GM19238 (cell line): ENCODE measurements around the gene SDHA.
"Not testable (repeated sequence)": the region's sequence is repeated elsewhere in the genome, so short reads cannot be mapped to it uniquely, and the experiment has no call there.

Source experiments
- DNase-seq: peaks from one replicate; pipeline ENCODE4 v3.0.0; 2011; ENCODE audit warnings: low spot score; ENCODE audit not compliant: insufficient read length

Gene SDHA

DNA sequence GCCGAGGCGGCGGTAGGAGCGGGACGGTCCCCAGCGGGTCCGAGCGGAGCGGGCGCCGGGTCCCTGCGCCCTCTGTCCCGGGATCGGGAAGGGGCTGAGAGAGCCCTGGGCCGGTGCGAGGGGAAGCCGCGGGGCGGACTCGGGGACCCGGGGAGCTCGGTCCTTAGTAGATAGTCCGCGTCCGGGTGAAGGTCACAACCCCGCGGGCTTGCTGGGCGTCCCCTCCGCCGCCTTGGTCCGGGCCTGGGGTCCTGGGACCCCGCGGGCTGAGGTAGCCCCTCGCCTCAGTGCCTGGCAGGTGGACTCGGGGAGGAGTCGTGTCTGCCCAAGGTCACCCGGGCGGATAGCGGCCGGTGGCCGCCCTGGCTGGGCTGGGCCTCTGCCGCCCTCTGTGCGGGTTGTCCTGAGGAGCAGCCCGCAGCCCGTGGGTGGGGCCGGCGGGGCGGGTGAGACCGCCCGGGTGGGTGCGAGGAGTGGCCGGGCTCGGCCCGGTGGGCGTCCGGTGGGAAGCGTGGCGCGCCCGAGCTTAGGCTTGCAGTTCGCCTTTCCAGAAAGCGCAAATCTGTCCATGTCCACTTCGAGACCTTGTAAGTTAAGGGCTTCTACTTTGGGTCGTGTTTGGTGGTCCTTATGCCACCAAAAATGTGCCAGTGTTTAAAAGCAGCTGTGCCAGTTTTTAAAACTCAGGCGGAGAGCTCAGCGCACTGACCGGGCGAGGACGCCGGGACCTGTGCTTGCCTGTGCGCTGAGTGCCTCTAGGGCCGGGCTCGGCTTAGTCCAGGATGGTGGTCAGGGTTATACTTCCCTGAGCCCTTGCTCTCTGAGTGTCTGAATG, 554 bp downstream of the SDHA start:
- DNase-seq = no peak

GRCh38 chr5:219460-219863, 1.3 kb downstream of the SDHA start:
- DNase-seq = no peak

GRCh38 chr5:219991-220390, 1.9 kb downstream of the SDHA start:
- no peak for DNase-seq

DNA sequence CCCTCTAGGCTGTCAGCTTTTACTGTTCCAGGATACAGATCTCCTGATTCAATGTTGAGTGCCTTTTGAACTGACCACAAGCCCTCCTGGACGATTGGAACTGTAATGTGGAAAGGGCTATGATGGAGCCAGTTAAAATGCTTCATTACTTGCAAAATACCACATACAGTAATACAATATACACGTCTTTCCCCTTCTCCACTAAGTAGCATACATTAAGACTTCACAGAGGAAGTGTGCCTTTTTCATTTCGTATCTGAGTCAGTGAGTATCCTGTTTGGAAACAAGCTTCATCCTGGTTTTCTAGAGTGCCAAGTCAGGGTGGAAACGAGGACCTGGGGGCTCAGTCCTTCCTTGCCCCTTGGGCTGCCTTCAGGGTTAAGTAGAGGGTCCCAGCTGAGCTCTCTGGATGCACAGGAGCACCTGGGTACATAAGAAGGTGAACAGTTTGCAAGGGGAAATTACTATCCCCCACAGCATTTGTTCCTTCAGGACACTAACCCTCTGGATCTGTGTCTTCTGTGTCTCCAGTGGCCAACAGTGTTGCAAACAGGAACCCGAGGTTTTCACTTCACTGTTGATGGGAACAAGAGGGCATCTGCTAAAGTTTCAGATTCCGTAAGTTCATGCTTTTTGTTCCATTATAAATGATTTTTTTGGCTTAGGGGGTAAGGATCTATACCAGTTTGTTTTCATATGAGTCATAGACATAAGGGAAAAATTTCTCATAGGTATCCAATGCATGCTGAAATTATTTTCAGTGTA, 5.0 kb downstream of the SDHA start:
- not testable (repeated sequence) for DNase-seq

DNA sequence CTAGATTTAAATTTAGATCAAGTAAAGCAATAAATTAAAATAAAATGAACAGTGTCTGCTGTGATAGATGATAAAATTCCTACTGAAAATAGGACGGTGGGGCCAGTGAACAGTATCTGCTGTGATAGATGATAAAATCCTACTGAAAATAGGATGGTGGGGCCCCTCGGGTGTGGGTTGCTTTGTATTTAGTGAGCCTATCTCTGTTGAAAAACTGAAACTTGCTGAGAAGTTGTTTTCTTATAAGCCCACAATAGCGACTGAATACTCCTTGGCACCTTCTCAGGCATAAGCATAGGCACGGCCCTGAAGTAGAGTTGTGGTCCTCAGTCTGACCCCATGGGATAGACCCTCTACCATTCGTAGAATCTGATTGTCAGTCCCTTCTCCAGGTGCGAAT, 5.7 kb downstream of the SDHA start:
- no peak for DNase-seq

DNA sequence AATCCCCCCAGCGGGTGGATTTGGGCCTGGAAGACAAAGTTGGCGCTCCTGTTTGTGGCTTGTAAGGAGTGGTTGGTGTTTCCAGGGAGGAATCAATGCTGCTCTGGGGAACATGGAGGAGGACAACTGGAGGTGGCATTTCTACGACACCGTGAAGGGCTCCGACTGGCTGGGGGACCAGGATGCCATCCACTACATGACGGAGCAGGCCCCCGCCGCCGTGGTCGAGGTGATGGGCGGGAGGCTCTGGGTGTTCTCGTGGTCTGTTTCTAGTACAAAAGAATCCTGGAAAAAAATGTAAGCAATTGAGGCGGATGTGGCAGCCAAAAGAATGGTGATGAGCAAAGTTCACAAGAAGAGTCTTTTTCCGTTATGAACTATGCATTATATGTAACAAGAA, 7.2 kb downstream of the SDHA start:
- DNase-seq = no peak

DNA sequence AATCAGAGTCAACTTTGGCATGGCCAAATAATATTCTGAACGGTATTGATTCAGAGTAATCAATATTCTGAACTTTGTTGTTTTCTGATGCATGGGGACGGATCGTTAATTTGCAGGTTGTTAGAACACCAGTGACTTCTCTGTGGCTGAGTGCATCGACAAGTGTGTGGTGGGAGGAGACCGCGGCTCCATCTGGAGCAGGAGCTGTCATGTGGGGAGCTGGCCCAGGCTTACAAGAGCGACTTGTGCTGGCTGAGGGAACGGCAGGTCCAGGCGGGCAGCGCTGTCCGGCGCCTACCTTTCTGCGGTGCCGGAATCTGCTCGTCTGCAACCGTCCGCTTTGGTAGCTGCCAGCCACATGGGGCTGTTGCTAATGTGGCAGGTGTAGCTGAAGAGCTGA, 9.3 kb downstream of the SDHA start:
- not testable (repeated sequence) for DNase-seq

DNA sequence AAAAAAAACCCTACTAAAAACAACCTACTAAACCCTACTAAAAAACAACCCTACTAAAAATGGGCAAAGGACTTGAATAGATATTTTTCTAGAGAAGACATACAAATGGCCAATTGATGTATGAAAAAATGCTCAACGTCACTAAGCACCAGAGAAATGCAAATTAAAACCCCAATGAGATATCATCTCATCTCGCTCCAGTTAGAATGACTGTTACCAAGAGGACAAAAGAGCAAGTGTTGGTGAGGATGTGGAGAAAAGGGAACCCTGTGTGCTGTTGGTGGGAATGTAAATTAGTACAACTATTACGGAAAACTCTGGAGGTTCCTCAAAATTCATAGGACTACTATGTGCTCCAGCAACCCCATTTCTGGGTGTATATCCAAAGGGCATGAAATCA, 10.8 kb downstream of the SDHA start:
- no peak for DNase-seq

DNA sequence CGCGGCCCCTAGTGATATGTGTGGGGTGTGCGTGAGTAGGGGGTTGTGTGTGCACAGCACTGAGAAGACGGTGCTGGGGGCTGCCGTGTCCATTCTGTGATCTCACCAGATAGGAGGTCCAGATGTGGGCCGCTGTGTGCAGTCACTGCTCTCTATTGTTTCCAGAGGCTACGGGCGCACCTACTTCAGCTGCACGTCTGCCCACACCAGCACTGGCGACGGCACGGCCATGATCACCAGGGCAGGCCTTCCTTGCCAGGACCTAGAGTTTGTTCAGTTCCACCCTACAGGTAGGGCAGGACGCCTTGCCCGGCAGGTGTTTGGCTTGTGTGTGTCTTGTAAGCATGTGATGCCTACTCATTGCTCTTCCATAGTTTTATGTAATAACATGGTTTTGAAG, 12.6 kb downstream of the SDHA start:
- no peak for DNase-seq

- no peak for DNase-seq
Measured at GRCh38 chr5:231661-232060, 13.5 kb downstream of the SDHA start.

DNA sequence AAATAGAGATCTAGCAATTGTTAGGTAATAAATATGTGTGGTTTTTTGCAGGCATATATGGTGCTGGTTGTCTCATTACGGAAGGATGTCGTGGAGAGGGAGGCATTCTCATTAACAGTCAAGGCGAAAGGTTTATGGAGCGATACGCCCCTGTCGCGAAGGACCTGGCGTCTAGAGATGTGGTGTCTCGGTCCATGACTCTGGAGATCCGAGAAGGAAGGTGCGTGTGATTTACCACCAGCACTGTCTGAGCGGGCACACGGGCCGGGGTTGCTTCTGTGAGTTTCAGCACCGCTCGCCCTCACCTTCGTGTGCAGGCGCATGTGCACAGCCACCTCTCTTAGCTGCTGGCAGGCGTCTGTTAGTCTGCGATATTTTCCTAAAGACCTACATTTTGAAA, 15.3 kb downstream of the SDHA start:
- DNase-seq = not testable (repeated sequence)

GRCh38 chr5:234450-234849, 16.3 kb downstream of the SDHA start:
- no peak for DNase-seq

DNA sequence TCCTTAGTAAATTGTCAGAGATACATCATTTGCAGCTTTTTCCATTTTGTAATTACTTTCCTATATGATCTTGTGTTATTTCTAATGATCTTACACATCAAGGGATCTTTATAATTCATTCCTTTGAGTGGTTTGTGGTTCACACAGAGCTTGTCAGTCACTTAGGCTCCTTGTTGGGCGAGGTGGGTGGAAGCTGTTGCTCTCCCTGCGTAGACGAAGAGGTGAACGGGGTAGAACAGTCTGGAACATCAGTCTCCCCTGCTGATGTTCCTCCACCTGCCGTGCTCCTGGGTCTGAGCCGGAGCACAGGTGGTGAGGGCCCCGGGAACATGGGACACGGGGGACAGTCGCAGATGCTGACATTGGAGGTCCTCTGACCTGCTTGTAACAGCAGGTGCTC, 17.4 kb downstream of the SDHA start:
- not testable (repeated sequence) for DNase-seq

DNA sequence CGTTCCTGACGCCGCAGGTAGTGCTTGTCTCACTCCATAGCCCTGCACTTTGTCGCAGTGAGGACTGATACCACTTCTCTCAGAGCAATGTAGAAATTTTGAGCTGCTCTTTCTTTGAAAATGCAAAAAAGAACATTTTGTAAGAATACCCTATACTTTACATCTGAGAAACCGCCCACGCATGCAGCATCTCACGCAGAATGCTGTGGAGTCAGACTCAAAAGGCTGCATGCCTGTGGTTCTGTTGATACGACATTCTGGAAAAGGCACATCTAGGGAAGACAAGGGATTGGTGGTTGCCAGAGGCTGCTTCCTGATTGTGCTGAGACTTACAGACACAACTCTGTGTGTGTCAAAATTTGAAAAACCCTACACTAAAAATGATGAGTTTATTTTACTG, 19.8 kb downstream of the SDHA start:
- DNase-seq = not testable (repeated sequence)

DNA sequence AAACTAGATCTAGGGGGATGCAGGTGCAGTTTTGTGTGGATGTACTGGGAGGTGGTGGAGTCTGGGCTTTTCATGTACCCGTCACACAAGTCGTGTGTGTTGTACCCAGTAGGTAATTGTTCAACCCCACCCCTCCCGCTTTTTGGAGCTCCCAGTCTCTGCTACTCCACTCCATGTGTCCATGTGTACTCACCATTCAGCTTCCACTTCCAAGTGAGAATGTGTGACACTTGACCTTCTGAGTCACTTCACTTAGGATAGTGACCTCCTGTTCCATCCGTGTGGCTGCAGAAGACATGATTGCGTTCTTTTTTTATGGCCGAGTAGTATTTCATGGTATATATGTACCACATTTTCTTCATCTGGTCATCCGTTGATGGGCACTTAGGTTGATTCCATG, 22.4 kb downstream of the SDHA start:
- DNase-seq = not testable (repeated sequence)

DNA sequence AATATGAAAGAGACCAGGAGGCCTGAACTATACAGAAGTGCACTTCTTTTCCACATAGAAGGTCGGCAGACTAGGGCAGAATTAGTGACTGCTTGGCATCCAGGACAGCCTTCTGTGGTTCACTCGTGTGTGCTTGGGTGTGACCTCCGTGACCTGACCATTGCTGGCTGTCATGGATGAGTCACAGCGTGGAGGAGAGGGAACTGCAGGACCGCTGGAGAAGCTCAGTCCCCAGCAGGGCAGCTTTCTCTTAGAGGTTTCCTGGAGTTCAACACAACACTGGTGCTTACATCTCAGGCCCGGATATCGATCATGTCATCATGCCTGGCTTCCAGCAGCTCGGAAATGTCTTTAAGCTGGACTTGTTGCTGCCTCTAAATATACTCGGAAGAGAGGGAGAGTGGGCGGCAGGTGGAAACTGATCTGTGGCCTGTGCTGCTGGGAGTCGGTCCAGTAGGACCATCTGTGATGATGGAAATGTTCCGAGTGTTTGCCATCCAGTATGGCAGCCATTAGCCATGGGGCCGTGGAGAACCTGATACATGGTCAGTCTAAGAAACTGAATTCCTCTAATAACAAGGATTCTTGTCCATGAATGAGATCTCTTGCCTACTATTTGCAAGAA, 23.0 kb downstream of the SDHA start:
- not testable (repeated sequence) for DNase-seq

DNA sequence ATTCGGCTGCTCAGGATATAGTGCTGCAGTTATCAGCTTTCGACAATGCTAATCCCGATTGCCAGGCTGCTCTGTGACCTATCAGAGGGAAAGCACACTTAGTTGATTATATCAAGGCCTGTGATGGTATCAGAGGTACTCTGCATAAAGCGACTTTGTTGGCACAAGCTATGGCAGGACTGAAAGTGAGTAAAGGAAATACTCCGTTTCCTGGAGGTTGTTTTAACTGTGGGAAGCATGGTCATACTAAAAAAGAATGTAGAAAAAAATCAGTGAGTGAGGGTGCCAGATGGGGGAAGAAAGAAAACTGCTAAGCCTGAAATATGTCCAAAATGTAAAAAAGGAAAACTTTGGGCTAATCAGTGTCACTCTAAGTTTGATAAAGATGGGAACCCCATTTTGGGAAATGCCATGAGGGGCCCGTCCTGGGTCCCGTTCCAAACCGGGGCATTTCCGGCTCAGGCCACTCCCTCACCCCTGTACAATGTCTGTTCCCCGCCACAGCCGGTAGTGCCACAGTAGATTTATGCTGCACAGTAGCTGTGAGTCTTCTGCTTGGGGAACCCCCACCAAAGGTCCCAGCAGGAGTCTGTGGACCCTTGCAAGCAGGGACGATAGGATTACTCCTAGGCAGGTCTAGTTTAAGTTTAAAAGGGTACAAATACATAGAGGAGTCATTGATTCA, 25.7 kb downstream of the SDHA start:
- not testable (repeated sequence) for DNase-seq

GRCh38 chr5:245717-246116, 27.6 kb downstream of the SDHA start:
- not testable (repeated sequence) for DNase-seq

DNA sequence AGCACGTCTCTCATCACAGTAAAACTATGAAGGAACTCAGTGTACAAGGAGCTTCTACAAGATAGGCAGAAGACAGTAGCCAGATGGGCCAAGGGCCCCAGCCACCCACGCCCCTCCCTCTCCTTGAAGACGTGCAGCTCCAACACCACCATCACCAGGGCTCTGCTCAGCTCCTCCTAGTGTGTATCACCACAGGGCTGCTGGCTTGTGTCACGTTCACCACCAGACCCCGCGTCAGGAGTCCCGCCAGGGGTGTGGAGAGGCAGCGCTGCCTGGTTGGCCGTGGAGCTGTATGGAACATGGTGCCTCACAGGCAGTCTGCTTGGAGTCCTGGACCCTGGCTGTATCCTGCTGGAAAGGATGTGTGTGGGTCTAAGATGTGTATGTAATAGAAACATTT, 32.3 kb downstream of the SDHA start:
- DNase-seq = not testable (repeated sequence)

DNA sequence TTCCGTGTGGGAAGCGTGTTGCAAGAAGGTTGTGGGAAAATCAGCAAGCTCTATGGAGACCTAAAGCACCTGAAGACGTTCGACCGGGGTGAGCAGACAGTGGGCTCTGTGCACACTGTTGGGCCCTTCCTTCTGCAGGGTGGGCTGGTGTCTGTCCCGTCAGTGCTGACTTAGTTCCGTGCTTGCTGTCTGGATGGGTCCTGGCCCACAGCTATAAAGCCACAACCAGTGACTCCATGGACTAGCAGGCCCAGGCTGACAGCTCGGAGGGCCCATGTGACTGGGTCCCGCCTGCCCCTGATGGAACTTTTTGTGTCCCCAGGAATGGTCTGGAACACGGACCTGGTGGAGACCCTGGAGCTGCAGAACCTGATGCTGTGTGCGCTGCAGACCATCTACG, 32.9 kb downstream of the SDHA start:
- not testable (repeated sequence) for DNase-seq

DNA sequence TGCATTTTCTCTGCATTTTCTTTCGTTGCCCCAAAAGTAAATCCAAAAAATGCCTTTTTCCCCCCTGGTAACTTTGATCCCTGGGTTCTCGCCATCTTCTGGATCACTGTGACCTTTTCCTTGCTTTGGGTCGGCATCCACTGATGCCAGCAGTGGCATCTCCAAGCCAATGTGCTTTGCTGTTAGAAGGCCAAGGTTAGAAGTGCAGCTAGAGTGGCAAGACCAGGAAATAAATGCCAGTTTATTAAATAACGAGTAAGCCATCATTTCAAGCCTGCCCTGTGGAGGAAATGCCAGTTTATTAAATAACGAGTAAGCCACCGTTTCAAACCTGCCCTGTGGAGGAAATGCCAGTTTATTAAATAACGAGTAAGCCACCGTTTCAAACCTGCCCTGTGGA, 33.4 kb downstream of the SDHA start:
- not testable (repeated sequence) for DNase-seq

GRCh38 chr5:251975-252374, 33.9 kb downstream of the SDHA start:
- not testable (repeated sequence) for DNase-seq
